HepG2 (cell line): ENCODE results near the gene STK11. TPM values are rescaled to one million over a fixed set of nuclear protein-coding genes. Genes with fewer than 3 reads are reported as not detected.
A peak's percentile ranks its signal among the peaks of the same experiment; 100 is the strongest.

Experiments used
- DNMT1 ChIP-seq: sonication (generic); formaldehyde crosslinking; IDR thresholded peaks from 2 replicates; pipeline ENCODE4 v1.5.1; 2020; ENCODE audit warnings: mild to moderate bottlenecking, missing genetic modification reagents
- FIP1L1 ChIP-seq: fragments of 200-400 bp; formaldehyde crosslinking; IDR thresholded peaks from 2 replicates; pipeline ENCODE4 v1.6.1; 2018; ENCODE audit warnings: low read depth, mild to moderate bottlenecking, low read length, moderate library complexity, borderline replicate concordance; ENCODE audit not compliant: insufficient read depth
- GATA4 ChIP-seq: sonication (generic); IDR thresholded peaks from 2 replicates; pipeline ENCODE4 v1.6.1; 2016; ENCODE audit warnings: antibody characterized with exemption, low read depth, borderline replicate concordance
- GATAD2A ChIP-seq: IDR thresholded peaks from 2 replicates; pipeline ENCODE4 v1.6.1; 2016
- HDAC1 ChIP-seq: sonication (generic); formaldehyde crosslinking; IDR thresholded peaks from 2 replicates; pipeline ENCODE4 v1.5.1; 2020; ENCODE audit warnings: mild to moderate bottlenecking, missing genetic modification reagents
- HNRNPH1 ChIP-seq: fragments of 200-400 bp; formaldehyde crosslinking; optimal IDR thresholded peaks from 2 replicates; pipeline ENCODE3; 2017; ENCODE audit warnings: mild to moderate bottlenecking, low read depth, low read length
- NR1H2 ChIP-seq: sonication (generic); formaldehyde crosslinking; IDR thresholded peaks from 2 replicates; pipeline ENCODE4 v1.8.1; 2022; ENCODE audit warnings: low read depth, missing genetic modification reagents, borderline replicate concordance
- SMAD3 ChIP-seq: sonication (generic); formaldehyde crosslinking; IDR thresholded peaks from 2 replicates; pipeline ENCODE4 v1.4.0; 2020; ENCODE audit warnings: missing genetic modification reagents
- TAF1 ChIP-seq: sonication (generic); formaldehyde crosslinking; IDR thresholded peaks from 2 replicates; pipeline ENCODE4 v1.4.0; 2020; ENCODE audit warnings: missing genetic modification reagents
- ZC3H13 ChIP-seq: sonication (generic); formaldehyde crosslinking; IDR thresholded peaks from 2 replicates; pipeline ENCODE4 v1.8.1; 2023; ENCODE audit warnings: mild to moderate bottlenecking, missing genetic modification reagents, moderate library complexity
- ZNF441 ChIP-seq: sonication (generic); formaldehyde crosslinking; IDR thresholded peaks from 2 replicates; pipeline ENCODE4 v1.7.0; 2021; ENCODE audit warnings: missing genetic modification reagents, borderline replicate concordance
- ZNF484 ChIP-seq: sonication (generic); formaldehyde crosslinking; IDR thresholded peaks from 2 replicates; pipeline ENCODE4 v1.5.1; 2020; ENCODE audit warnings: mild to moderate bottlenecking, low read depth, missing genetic modification reagents, borderline replicate concordance
- ZNF703 ChIP-seq: sonication (generic); formaldehyde crosslinking; IDR thresholded peaks from 2 replicates; pipeline ENCODE4 v1.5.1; 2020; ENCODE audit warnings: missing genetic modification reagents, mild to moderate bottlenecking, moderate library complexity, borderline replicate concordance
- ZNF850 ChIP-seq: sonication (generic); formaldehyde crosslinking; conservative IDR thresholded peaks from 2 replicates; pipeline ENCODE4 v1.9.0; 2021; ENCODE audit warnings: mild to moderate bottlenecking, missing genetic modification reagents
- polyA plus RNA-seq, 8 experiments: library from polyadenylated mRNA; depleted of rRNA in 3 of 8; stranded (reverse) in 7 of 8; unstranded in 1 of 8; fragments of >200 nt; fragmentation: Illumina TruSeq in 4 of 8; extraction: Trizol in 4 of 8; gene quantifications; 2 replicates each; pipeline versions ENCODE4 v1.2.1 to v1.2.3, GENCODE V29; 2011 to 2016; ENCODE audit warnings: low read depth in 4 of 8, missing spikeins in 1 of 8, mixed read lengths in 1 of 8; ENCODE audit not compliant: insufficient read depth in 1 of 8
- total RNA-seq, 5 experiments: library from RNA; depleted of rRNA; stranded (reverse); fragments of >200 nt; fragmentation: Illumina TruSeq; extraction: Trizol; gene quantifications; 2 replicates each; pipeline ENCODE4 v1.2.3, GENCODE V29; 2016; ENCODE audit warnings: low read depth in 1 of 5
- TF ChIP-seq, protein P1 (sequence below), 2 experiments: sonication (generic) in 1 of 2; formaldehyde crosslinking in 1 of 2; IDR thresholded peaks; 2 replicates each; pipeline versions ENCODE4 v1.5.1 to v1.6.1; 2011 to 2020; ENCODE audit warnings: borderline replicate concordance in 1 of 2, low read depth in 1 of 2, low read length in 1 of 2, mild to moderate bottlenecking in 1 of 2, missing genetic modification reagents in 1 of 2, moderate library complexity in 1 of 2
- TF ChIP-seq, protein P2 (sequence below): sonication (generic); formaldehyde crosslinking; IDR thresholded peaks from 2 replicates; pipeline ENCODE4 v1.8.1; 2023; ENCODE audit warnings: mild to moderate bottlenecking, missing genetic modification reagents
- TF ChIP-seq, protein P3 (sequence below): sonication (generic); formaldehyde crosslinking; IDR thresholded peaks from 2 replicates; pipeline ENCODE4 v1.5.0; 2020; ENCODE audit warnings: missing genetic modification reagents
- TF ChIP-seq, protein P4 (sequence below): sonication (generic); formaldehyde crosslinking; IDR thresholded peaks from 2 replicates; pipeline ENCODE4 v1.5.0; 2020; ENCODE audit warnings: mild to moderate bottlenecking, missing genetic modification reagents, borderline replicate concordance
- TF ChIP-seq, protein P5 (sequence below): sonication (generic); formaldehyde crosslinking; IDR thresholded peaks from 2 replicates; pipeline ENCODE4 v1.9.0; 2021; ENCODE audit warnings: missing genetic modification reagents, borderline replicate concordance

The STK11 gene
- total and polyA plus RNA-seq, 2 of the 13 experiments (the other 11 are each of a cell fraction or from before 2014, with no cell fraction given), result 27.5 to 43.6 TPM

DNA sequence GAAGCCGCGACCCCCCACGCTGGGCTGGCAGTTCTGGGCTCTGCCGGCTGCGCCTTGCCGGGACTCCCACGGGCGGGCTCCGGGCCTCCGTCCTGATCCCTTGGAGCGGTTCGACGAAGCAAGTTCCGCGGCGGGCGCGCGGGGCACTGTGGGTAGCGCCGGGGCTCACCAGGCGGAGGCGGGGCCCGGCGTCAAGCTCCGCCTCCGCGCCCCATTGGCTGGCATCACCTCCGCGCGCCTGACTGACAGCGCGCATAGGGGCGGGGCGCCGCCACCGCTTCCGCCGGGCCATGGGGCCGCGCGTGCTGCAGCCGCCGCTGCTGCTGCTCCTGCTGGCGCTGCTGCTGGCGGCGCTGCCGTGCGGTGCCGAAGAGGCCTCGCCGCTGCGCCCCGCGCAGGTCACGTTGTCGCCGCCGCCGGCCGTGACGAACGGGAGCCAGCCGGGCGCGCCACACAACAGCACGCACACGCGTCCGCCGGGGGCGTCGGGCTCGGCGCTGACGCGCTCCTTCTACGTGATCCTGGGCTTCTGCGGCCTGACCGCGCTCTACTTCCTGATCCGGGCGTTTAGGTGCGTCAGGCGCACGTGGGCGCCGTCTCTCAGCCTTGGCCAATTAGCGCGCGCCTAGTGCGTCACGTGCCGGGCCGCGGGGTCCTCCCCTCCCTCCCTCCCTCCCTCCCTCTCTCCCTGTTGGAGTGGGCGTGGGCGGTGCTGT lies 69.8 kb downstream of the STK11 start, which contains the start of gene FAM174C (continued):
- TF ChIP-seq, protein P1, sequence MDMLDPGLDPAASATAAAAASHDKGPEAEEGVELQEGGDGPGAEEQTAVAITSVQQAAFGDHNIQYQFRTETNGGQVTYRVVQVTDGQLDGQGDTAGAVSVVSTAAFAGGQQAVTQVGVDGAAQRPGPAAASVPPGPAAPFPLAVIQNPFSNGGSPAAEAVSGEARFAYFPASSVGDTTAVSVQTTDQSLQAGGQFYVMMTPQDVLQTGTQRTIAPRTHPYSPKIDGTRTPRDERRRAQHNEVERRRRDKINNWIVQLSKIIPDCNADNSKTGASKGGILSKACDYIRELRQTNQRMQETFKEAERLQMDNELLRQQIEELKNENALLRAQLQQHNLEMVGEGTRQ (IDR thresholded peaks at IDR 0.05; ENCODE audit: low read depth, low read length), result peak; percentile 99
- TF ChIP-seq, protein P1 (CRISPR knock-in tag; IDR thresholded peaks at IDR 0.05; ENCODE audit: borderline replicate concordance), result peak; percentile 97; the same call in 1 of the 2 replicates
- TF ChIP-seq, protein P2, sequence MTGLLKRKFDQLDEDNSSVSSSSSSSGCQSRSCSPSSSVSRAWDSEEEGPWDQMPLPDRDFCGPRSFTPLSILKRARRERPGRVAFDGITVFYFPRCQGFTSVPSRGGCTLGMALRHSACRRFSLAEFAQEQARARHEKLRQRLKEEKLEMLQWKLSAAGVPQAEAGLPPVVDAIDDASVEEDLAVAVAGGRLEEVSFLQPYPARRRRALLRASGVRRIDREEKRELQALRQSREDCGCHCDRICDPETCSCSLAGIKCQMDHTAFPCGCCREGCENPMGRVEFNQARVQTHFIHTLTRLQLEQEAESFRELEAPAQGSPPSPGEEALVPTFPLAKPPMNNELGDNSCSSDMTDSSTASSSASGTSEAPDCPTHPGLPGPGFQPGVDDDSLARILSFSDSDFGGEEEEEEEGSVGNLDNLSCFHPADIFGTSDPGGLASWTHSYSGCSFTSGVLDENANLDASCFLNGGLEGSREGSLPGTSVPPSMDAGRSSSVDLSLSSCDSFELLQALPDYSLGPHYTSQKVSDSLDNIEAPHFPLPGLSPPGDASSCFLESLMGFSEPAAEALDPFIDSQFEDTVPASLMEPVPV, result peak; percentile 42
- peak; percentile 2; the same call in 1 of the 2 replicates for TF ChIP-seq HDAC1 (CRISPR knock-in tag)
- peak; percentile 69; the same call in 1 of the 2 replicates for TF ChIP-seq TAF1 (CRISPR knock-in tag)
- TF ChIP-seq HNRNPH1, result no peak
- TF ChIP-seq SMAD3 (CRISPR knock-in tag), result no peak
- no peak for TF ChIP-seq DNMT1 (CRISPR knock-in tag)
- peak; percentile 99 for TF ChIP-seq ZC3H13 (CRISPR knock-in tag)
- no peak for TF ChIP-seq NR1H2 (CRISPR knock-in tag)
- no peak for TF ChIP-seq FIP1L1
- TF ChIP-seq ZNF703 (CRISPR knock-in tag), result no peak; the same call in 1 of the 2 replicates
- no peak for TF ChIP-seq ZNF850 (CRISPR knock-in tag)
- TF ChIP-seq, protein P3, sequence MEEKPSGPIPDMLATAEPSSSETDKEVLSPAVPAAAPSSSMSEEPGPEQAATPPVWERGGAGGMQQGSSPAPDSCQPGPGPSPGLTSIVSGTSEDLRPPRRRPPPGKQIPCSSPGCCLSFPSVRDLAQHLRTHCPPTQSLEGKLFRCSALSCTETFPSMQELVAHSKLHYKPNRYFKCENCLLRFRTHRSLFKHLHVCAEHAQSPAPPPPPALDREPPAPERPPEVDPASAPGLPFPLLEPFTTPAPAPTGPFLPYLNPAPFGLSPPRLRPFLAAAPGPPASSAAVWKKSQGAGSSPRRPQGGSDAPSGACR, result no peak
- TF ChIP-seq ZNF484, result no peak
- TF ChIP-seq, protein P4, sequence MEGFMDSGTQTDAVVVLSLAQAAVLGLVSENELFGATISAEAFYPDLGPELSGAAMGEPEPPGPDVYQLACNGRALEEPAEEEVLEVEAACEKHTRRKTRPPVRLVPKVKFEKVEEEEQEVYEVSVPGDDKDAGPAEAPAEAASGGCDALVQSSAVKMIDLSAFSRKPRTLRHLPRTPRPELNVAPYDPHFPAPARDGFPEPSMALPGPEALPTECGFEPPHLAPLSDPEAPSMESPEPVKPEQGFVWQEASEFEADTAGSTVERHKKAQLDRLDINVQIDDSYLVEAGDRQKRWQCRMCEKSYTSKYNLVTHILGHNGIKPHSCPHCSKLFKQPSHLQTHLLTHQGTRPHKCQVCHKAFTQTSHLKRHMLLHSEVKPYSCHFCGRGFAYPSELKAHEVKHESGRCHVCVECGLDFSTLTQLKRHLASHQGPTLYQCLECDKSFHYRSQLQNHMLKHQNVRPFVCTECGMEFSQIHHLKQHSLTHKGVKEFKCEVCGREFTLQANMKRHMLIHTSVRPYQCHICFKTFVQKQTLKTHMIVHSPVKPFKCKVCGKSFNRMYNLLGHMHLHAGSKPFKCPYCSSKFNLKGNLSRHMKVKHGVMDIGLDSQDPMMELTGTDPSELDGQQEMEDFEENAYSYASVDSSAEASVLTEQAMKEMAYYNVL (CRISPR knock-in tag), result no peak; the same call in 1 of the 2 replicates
- TF ChIP-seq GATAD2A (CRISPR knock-in tag), result no peak
- TF ChIP-seq, protein P5, sequence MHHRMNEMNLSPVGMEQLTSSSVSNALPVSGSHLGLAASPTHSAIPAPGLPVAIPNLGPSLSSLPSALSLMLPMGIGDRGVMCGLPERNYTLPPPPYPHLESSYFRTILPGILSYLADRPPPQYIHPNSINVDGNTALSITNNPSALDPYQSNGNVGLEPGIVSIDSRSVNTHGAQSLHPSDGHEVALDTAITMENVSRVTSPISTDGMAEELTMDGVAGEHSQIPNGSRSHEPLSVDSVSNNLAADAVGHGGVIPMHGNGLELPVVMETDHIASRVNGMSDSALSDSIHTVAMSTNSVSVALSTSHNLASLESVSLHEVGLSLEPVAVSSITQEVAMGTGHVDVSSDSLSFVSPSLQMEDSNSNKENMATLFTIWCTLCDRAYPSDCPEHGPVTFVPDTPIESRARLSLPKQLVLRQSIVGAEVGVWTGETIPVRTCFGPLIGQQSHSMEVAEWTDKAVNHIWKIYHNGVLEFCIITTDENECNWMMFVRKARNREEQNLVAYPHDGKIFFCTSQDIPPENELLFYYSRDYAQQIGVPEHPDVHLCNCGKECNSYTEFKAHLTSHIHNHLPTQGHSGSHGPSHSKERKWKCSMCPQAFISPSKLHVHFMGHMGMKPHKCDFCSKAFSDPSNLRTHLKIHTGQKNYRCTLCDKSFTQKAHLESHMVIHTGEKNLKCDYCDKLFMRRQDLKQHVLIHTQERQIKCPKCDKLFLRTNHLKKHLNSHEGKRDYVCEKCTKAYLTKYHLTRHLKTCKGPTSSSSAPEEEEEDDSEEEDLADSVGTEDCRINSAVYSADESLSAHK (CRISPR knock-in tag), result no peak
- TF ChIP-seq ZNF441 (CRISPR knock-in tag), result peak; percentile 55
- no peak for TF ChIP-seq GATA4
